HG03565 (cell line): ENCODE measurements around the gene CBS.
"Not testable (repeated sequence)": the region's sequence is repeated elsewhere in the genome, so short reads cannot be mapped to it uniquely, and the experiment has no call there.

Source experiments
- ATAC-seq: cut with Tn5 transposase; IDR thresholded peaks from one replicate; pipeline ENCODE4 v1.9.1; 2021; ENCODE audit warnings: mild to moderate bottlenecking, moderate library complexity; ENCODE audit not compliant: unreplicated experiment

Gene CBS

DNA sequence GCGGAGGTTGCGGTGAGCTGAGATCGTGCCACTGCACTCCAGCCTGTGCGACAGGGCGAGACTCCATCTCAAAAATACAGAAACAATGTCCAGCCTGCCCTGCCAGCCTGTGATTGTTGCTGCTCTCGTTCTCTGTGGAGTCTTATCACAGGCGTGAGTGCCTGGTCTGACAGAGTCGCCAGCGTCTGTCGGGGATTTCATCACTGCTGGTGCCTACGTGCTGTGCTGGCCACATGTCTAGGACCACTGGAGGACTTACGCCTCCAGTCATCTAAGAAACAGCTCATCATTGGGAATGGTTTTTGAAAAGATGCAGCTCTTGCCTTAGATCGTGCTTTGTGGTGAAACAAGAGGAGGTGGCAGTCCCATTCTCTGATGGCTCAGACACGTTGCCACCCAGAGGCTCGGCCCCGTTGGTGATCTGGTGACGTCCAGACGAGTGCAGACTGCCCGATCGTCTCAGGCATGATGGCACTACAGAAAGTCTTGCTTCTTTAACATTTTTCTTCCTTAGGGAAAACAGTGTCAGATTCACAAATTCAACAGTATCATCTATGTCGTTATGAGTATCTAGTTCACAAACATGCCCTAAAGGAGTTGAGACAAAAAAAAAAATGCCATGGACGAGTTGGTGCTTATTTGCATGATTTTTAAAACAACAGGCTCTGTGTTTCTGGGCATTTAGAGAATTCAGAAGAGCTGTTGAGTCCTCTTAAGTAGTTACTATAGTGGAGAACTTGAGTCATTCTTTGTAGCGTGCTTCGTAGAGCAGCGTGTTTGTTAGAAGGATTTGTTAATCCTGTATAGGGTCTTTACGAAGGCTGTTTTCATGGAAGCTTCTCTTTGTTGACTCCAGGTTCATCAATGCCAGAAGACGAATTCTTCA lies 47.5 kb downstream of the CBS start:
- no peak for ATAC-seq

DNA sequence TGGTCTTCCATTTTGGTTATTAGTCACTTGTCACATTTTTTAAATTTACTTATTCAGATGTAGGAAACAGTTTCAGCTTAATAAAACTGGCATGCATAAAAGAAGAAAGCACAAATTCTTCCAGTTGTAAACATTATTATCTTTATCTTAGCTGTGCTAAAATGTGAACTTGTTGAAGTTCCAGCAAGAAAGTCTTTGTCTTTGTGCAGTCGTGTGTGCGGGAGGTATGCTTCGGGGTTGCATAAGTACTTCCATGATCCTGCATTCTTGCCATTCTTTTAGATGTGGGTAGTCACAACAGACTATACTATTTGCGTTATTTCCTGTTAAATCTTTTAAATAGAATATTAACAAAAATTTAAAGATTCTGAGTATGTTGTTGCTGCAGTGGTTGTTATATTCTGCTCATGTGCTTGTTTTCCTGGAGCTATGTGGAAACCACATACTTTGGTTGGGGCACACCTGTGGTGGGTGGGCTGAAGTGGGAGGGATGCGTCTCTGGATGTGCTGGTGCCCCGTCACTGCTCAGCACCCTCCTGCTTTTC lies 49.9 kb downstream of the CBS start:
- no peak for ATAC-seq

DNA sequence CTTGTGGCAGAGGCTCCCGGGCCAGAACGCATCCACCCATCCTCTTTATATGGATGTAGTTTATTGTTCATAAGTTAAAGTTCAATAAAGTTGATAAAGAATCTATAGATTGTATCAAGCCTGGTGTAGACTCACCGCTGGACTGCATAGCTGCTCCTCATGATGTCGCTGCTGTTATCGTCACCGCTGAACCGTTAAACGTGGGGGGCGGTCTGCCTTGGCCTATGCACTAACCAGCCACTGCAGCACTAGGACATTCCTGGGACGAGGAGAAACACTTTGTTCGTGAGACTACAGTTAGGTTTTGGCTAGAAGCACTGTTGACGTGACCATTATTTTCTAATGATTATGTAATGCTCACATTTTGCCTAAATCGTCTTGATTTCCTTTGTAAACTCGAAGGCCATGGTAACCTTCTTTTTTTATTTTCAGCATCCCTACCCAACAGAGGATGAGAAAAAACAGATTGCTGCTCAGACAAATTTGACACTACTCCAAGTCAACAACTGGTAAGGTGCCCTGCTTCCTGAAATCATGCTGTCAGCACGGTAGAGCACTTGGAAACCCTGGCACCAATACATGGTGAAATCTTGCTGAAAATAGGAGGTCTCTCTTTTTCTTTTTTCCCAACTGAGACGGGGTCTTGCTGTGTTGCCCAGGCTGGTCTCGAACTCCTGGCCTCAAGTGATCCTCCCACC lies 51.0 kb downstream of the CBS start:
- ATAC-seq: no peak

DNA sequence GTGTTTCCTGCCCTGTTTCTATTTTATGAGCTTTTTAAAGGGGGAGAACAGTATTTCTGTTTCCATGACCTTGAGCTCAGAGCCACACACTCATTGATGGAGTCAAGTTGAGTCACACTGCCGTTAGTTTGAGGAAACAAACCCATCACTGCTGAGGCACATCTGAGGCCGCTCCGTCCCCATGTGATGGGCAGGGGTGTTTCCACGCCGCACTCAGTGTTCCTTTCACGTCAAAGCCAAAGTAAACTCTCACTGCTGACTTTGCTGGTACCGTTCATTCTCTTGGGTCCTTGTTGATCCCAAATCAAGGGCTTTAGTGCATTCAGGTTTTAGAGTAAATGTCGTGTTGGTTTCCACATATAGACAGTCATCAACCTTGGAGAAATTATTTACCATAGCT lies 52.5 kb downstream of the CBS start:
- no peak for ATAC-seq

DNA sequence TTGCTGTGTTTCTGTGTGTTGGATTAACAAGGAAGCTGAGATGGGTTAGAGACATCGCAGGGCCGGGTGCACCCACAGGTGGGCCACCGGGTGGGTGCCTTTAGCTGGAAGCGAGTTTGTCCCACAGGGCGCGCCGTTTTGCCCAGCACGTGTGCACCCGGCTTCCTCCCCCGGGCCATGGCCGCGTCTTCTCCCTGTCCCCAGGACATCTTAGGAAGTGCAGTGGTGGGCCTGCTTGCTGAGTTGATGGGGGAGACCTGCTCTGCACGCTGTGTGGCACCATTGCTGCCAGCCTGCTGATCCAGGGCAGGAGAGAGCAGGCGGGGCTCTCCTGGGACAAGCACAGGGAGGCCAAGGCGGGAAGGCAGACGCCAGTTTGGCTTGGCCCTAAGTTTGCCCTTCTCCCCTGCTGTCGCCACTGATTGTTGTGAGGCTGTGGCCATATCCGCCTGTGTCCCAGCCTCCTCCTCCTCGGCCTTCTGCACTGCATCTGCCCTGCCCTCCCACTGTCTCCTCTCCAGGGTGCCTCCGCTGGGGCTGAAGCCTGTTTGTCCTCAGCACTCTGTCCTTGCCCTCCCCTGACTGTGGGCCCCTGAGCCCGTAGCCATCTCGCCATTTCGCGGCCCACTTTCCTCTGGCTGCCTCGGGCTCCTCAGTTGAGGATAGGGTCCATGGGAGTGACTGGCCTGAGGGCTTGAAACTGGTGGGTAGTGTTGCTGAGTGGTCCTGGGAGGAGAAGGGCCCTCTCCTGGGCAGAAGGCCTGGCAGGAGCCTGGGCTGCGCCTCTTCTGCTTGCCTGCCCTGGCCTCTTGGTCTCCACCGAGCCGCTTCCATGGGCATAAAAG lies 53.7 kb downstream of the CBS start:
- ATAC-seq: no peak

DNA sequence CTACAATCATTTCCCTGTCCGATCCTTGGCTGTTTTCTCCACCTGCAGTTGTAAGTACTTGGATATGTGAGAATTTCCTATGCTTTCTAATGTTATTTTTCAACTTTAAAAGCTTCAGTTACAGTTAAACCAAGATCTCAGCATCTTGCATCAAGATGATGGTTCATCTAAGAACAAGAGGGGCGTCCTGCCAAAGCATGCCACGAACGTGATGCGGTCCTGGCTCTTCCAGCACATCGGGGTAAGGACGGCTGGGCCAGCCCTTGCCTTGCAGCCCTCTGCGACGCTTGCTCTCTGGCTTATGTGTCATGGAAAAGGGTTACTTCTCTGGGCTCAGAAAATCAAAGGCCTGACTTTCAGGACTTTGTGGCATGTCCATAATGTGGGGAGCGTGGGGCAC lies 54.4 kb downstream of the CBS start:
- ATAC-seq: no peak

DNA sequence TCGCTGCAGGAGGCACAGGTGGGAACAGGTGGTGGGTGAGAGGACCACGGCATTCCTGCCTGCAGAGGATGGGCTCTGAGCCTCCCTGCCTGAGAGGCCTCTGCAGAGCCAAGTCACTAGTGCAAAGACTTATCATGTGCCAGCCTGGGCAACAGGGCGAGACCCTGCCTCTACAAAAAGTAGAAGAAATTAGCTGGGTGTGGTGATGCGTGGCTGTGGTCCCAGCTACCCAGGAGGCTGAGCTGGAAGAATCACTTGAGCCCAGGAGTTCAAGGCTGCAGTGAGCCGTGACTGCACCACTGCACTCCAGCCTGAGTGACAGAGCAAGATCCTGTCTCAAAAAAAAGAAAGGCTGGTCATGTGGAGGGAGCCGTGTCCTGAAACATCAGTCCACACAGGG lies 54.9 kb downstream of the CBS start:
- ATAC-seq: no peak

DNA sequence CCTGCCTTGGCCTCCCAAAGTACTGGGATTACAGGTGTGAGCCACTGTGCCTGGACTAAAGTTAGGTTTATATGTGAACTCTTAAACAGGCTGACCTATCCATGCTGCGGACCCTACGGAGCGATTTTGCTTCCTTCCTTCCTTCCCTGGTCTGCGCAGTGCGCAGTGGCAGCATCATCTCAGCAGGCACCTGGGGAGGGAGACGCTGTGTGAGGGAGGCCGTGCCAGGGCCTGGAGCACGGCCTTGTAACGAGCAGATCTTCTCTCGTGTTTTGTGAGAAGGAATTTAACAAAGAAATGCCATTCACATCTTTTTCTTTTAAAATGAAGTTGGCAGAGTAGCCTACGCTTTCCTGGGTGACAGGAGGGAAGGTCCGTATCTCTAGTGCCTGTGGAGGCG lies 55.5 kb downstream of the CBS start:
- no peak for ATAC-seq

DNA sequence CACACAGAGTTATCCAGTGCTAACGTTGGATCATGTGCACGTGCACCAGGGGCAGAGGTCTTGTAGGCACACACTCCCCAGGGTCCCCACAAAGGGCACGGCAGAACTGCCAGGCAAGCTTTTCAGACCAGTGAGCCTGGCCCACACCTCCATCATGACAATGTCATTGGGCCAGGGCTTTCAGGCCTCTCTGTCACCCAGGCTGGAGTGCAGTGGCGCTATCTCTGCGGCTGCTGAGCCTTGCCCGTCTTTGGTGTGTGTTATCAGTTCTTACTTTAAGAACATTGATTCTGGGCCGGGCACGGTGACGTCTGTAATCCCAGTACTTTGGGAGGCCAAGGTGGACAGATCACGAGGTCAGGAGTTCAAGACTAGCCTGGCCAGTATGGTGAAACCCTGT lies 57.1 kb downstream of the CBS start:
- ATAC-seq: no peak

DNA sequence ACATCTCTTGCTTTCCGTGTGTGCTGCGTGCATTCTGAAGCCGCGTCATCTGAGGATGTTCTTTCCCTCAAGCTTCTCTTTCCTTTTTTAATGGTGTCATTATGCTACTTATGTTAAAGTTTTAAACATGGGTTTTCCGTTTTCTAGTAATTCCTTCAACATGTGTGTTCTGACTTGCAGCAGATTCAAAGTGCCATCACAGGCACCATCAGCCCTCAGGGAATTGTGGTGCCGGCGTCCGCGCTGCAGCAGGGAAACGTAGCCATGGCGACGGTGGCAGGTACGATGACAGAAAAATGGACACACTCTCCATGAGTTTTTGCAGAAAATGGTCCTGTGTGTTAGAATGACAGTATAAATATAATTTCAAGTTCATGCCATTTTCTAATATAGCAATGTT lies 58.9 kb downstream of the CBS start:
- no peak for ATAC-seq

DNA sequence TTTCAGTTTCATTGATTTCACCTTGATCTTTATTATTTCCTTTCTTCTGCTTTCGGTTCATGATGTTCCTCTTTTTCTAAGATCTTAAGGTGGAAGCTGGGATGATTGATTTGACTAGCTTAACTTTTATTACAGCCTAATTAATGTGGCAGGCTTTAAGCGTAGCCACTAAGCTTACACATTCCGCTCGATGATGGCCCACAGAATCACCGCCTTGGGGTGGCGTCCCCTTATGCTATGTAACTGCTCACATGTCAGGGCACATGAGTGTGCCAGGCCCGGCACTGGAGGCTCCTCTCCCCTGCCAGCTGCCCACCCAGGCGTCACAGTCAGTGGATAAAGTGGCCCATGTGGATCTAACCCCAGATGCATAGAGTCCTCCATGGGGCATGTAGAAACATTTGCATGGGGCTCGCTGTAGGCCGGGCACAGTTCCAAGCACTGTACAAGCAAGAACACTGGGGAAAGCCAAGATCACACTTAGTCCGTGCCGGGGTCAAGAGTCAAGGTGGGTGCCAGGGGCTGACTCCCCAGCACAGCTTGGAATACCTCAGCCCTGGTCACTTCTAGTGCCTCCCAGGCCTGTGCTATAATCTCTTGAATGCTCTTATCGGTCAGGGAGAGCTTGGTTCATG lies 59.6 kb downstream of the CBS start:
- no peak for ATAC-seq

DNA sequence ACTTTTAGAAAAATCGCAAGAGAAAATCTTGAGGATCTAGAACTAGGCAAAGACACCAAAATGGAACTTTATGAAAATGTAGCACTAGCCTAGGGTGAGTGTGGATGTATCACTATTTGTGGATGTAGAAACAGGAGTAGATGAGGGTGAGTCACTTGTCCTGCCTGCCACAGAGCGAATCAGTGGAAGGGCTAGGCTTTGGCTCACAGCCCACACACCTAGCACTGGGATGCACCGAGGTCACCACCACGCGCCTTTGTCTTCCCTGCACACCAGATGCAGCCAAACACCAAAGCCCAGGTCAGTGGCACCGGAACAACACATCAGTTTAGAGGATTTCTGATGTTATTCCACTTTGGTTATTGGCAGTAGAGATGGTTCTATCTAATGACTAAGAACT lies 63.0 kb downstream of the CBS start:
- no peak for ATAC-seq

DNA sequence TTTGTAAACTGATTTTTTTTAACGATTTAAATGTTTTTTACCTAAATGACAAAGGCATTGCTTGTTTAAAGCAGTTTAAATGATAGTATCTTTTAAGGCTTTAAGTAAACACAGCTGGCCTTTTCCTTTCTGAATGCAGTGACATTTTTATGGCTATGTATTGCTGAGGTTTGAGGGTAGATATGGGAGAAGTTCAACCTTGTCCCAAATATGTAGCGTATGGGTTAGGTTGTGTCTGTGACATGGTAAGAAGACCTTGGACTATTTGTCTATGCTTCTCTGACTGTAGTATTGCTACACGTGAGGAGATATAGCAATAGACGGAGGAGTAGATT lies 68.8 kb downstream of the CBS start:
- no peak for ATAC-seq

DNA sequence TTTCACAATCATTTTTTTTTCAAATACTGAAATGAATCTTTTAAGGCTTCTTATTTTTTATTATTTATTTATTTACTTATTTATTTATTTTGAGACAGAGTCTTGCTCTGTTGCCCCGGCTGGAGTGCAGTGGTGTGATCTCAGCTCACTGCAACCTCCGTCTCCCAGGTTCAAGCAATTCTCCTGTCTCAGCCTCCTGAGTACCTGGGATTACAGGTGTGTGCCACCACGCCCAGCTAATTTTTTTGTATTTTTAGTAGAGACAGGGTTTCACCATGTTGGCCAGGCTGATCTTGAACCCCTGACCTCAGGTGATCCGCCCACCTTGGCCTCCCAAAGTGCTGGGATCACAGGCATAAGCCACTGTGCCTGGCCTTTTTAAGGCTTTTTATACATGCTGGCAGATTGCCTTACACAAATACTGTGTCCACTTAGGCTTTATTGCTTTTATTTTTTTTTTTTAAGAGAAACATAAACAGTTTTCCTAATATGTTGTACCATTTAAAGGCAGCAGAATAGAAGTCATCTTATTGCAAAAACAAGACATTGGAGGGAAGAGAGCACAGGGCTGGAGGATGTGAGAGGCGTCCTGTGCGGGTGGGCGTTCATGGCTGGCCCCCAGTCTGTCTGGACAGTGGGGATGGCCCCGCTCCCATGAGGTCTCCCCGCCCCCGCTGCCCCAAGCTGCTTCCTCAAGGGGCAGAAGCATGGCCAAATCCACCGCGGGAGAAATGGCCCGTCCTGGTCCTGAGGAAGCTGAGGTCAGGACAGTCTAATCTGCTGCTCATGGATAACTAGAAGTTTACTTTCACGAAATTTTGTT lies 69.4 kb downstream of the CBS start:
- ATAC-seq: not testable (repeated sequence)

DNA sequence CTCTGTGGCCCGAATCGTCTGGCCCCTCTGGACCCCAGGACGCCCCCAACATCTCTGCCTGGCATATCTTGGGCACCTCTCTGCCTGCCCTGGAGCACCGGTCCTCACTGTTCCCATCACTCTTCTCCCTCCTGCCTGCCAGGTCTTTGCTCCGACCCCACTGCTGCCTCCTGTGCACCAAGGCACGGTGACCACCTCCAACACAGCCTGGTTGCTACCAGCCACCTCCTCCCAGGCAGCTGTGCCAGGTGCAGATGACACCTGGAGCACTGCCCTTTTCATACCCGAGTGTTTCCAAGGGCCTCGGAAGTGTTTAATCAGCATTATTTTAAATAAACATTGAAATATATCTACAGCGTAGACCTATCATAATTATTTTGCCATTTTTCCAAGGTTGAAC lies 70.0 kb downstream of the CBS start:
- no peak for ATAC-seq

DNA sequence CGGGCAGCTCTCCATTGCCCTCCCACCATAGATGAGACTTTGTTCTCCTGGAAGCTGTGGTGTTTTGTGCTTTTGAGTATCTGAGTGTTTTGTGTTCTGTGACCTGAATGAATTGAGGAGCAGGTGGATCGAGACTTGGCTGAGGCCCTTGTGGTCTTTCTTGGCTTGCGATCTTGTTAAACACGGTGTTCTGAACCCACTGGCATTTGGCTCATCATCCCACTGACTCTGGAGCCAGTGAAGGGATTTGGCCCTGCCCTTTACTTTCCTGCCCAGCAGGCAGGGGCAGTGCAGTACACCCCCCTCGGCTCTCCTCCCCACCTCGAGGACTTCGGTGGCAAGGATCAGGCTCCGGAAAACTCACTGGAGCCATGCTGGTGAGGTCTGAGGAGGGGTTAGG lies 70.7 kb downstream of the CBS start:
- ATAC-seq: no peak
